ACC112 (cell line): ENCODE measurements around the gene CCDC188.

Experiments
- H2AFZ ChIP-seq: fragments of 200-600 bp; sonication (generic); one replicate; pipeline ENCODE4 v1.6.0; 2017; ENCODE audit warnings: antibody characterized with exemption, low read length; ENCODE audit not compliant: unreplicated experiment
- H3K27ac ChIP-seq: fragments of 200-600 bp; sonication (generic); 2 replicates; pipeline ENCODE4 v1.5.1; 2014; ENCODE audit warnings: low read depth, mild to moderate bottlenecking, antibody characterized with exemption, low read length, moderate library complexity
- H3K27me3 ChIP-seq: fragments of 200-600 bp; sonication (generic); 2 replicates; pipeline ENCODE4 v1.6.1; 2014; ENCODE audit warnings: mild to moderate bottlenecking, antibody characterized with exemption, low read length, moderate library complexity, mixed read lengths; ENCODE audit not compliant: insufficient read depth
- H3K36me3 ChIP-seq: fragments of 200-600 bp; sonication (generic); 2 replicates; pipeline ENCODE4 v1.6.1; 2016; ENCODE audit warnings: mild to moderate bottlenecking, antibody characterized with exemption, low read length, moderate library complexity, mixed read lengths; ENCODE audit not compliant: insufficient read depth
- H3K4me1 ChIP-seq: fragments of 200-600 bp; sonication (generic); one replicate; pipeline ENCODE4 v1.6.1; 2016; ENCODE audit warnings: low read length, mixed read lengths; ENCODE audit not compliant: insufficient read depth, unreplicated experiment, control insufficient read depth
- H3K4me3 ChIP-seq: fragments of 200-600 bp; sonication (generic); 2 replicates; pipeline ENCODE4 v1.5.1; 2014; ENCODE audit warnings: mild to moderate bottlenecking, low read depth, low read length
- H3K79me2 ChIP-seq: fragments of 200-600 bp; sonication (generic); one replicate; pipeline ENCODE4 v1.6.0; 2016; ENCODE audit warnings: low read length; ENCODE audit not compliant: control insufficient read depth, unreplicated experiment, insufficient read depth

The CCDC188 gene

DNA sequence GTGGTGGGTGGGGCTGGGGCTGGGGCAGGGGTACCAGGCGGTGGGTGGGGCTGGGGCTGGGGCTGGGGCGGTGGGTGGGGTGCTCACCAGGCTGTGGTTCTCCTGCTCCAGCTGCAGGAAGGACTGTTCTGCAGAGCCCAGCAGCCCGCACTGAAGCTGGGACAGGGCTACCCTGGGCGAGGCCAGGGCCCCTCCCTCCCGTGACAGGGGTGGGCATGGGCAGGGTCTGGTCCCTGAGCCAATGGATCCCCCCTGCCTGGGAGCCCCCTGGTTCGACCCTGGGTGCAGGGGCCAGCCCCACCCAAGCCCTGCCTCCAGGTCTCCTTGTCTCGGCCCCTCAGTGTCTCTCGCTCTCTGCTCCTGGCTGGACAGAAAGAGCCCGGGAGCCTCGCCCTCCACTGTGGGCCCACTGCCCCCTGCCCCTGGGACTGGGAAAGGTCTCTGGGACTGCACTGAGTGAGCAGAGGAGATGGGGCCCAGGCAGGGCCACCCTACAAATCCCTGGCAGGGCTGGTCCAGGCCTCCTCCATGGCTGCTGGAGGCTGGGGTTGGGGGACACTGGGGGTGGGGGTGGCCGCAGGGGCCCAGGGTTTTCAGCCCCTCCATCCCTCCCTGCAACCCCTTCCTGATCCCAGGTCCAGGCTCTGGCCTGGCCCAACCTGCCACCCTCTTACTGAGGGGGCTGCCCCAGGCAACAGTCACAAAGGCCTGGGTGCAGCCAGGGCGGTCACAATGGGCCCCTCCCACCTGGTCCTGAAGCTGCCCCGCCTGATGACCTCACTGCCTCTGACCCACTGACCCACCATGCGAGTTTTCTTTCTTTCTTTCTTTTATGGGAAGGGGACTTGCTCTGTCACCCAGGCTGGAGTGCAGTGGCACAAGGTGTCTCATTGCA is at the start of gene CCDC188:
Gene CCDC188 (minus strand): TSS at position 675 of the 895 bp plus-strand sequence. CDS start 69 bp downstream, at position 606.
- no peak within 1 kb of the TSS for H2AFZ ChIP-seq
- no peaks in the 10 kb centered on the region for H3K36me3 ChIP-seq
- H3K4me1 ChIP-seq = no peaks in the 10 kb centered on the region
- no peaks in the 10 kb centered on the region for H3K79me2 ChIP-seq
- no peak within 1 kb of the TSS for H3K4me3 ChIP-seq
- H3K27me3 ChIP-seq = no peaks in the 10 kb centered on the region
- no peak within 1 kb of the TSS for H3K27ac ChIP-seq

DNA sequence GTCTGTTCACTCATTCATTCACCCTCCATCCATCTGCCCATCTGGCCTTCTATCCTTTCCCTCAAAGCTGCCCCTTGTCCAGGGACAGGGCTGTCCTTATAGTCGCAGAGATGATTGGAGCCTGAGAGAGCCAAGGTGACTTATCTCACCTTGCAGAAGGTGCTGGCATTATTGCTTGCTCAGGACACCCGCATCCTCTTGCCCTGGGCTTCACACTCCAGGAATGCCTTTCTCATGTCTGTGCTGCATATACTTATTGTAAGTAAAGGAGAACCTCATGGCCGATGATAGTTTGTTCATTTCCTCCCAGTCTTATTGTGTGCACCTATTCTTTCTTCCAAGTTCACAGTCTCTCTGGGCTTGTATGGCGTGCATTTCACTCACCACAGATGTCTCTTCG is 49.1 kb upstream of the CCDC188 start:
- Histone ChIP-seq H3K4me1 (peaks cover 8% of the 10 kb centered on the region), H3K27me3 (peaks cover 15% of the 10 kb centered on the region; the same call in 1 of the 2 replicates), H3K79me2 (no peaks in the 10 kb centered on the region)

DNA sequence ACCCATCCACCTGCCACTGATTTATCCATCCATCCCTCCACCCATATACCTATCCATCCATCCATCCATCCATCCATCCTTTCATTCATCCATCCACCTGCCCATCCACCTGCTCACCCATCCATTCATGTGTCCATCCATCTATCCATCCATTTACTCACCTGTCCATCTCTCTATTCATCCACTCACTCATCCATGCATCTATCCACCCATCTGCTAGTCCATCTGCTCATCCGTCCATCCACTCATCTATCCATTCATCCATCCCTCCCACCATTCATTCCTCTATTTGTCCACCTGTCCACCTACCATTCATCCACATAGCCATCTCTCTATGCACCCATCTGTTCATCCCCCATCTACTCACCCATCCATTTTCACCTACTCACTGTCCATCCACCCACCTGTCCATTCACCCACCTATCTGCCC is 48.6 kb upstream of the CCDC188 start:
- Histone ChIP-seq H3K4me3 (no peak overlapping the region), H3K27me3 (peaks cover 15% of the 10 kb centered on the region; the same call in 1 of the 2 replicates), H3K27ac (no peak overlapping the region), H3K4me1 (peaks cover 8% of the 10 kb centered on the region), H3K79me2 (no peaks in the 10 kb centered on the region), H2AFZ (no peak overlapping the region), H3K36me3 (no peaks in the 10 kb centered on the region)

More for the DNA sequence above, 49.1 kb upstream of the CCDC188 start:
- Histone ChIP-seq H3K4me3 (no peak overlapping the region), H2AFZ (no peak overlapping the region), H3K27ac (no peak overlapping the region), H3K36me3 (no peaks in the 10 kb centered on the region)

DNA sequence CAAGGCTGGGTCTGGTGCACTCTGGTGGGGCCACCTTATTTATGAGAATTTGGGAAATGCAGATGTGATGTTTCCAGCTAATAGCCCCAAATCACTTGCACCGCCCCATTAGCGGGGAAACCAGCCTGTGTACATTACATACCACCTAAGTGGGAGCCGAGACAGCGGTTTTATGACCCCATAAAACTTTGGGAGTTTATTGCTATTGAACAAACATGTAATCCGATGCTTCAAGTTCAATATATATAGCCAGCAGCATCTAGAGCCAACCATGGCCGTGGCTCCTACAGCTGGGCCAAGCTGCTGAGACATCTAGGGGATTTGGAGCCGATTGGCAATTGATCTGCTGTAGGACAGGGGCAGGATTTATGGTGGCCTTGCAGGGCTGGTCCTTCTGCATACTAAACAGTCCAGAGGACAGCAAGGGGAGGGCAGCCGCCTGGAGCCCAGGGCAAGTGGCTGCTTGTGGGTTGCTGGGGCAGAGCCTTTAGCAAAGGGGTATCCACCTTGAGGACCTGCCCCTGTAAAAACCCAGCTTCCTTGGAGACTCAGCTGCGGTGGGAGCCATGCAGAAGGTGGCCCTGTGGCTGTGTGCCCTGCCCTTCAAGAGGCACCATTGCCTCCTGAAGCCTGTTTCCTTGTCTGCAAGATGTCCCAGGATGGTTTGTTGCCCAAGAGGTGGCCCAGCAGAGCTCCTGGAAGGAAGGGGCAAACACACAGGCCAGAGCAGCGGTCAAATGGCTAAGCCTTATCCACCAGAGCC is 47.9 kb upstream of the CCDC188 start:
- H3K27me3 ChIP-seq = peaks cover 15% of the 10 kb centered on the region; the same call in 1 of the 2 replicates
- H3K27ac ChIP-seq = no peak overlapping the region
- no peak overlapping the region for H2AFZ ChIP-seq
- H3K4me3 ChIP-seq = no peak overlapping the region
- H3K79me2 ChIP-seq = no peaks in the 10 kb centered on the region
- H3K36me3 ChIP-seq = no peaks in the 10 kb centered on the region
- peaks cover 3% of the 10 kb centered on the region for H3K4me1 ChIP-seq

DNA sequence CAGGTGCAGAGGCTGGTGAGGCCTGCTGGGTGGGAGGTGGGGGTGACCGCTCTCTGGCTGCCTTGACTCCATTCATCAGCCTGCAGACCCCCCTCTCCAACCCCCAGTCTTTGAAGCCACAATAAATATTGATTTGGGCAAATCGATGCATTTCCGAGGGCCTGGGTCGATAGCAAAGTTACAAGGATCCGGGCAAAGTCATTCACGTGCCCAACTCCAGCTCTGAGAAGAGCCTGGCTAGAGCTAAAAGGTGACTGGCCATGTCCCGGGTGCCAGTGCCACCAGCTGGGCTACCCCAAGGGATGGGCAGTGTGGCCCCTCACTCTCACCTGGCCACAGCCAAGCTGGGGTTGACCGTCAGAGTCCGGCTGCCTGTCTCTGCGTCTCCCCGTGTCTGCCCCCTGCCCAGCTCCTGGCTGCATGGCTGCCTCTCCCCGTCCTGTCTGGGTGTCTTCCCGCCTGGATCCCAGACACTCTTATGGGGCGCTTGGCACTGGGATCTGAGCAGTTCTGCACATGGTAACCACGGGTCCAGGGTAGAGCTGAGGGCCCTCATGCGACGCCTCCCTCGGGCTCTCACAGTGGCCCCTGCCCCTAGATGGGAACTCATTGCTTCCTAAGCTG is 46.7 kb upstream of the CCDC188 start:
- H3K27me3 ChIP-seq = peaks cover 15% of the 10 kb centered on the region; the same call in 1 of the 2 replicates
- no peak overlapping the region for H3K4me3 ChIP-seq
- no peaks in the 10 kb centered on the region for H3K4me1 ChIP-seq
- no peak overlapping the region for H3K27ac ChIP-seq
- no peaks in the 10 kb centered on the region for H3K79me2 ChIP-seq
- H2AFZ ChIP-seq = no peak overlapping the region
- no peaks in the 10 kb centered on the region for H3K36me3 ChIP-seq

DNA sequence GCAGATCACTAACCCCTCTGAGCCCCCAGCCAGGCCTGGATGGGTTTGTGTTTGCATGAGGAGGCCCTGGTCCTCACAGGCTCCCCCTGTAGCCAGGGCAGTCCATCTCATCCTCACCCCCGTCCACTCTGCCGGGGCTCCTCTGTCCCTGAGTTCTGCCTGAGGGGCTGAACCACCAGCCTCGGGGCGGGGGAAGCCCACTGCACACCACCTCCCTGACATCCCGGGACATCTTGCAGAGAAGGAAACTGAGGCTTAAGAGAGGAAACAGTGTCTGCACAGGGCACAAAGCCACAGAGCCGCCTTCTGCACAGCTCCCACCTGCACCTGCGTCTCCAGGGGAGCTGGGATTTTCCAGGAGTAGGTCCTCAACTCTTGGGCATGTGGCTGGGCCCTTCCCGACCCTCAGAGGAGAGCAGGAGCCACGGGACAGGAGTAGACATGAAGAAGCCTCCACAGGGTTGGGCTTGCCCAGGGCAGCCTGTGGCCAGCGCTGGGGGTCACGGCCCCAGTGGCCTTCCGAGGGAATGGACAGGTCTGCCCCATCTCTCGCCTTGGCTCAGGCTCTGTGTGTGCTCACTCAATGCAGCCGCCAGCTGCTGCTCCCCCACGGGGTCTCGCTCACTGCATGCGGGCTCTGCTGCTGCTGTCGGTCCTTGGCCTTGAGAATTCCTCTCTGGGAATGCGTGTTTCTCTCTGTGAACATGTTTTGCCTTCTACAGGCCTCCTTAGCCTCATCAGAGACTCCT is 45.4 kb upstream of the CCDC188 start:
- no peaks in the 10 kb centered on the region for H3K36me3 ChIP-seq
- H3K4me1 ChIP-seq = no peaks in the 10 kb centered on the region
- H3K27ac ChIP-seq = no peak overlapping the region
- H3K4me3 ChIP-seq = no peak overlapping the region
- H3K27me3 ChIP-seq = peaks cover 15% of the 10 kb centered on the region; the same call in 1 of the 2 replicates
- H2AFZ ChIP-seq = no peak overlapping the region
- H3K79me2 ChIP-seq = no peaks in the 10 kb centered on the region

DNA sequence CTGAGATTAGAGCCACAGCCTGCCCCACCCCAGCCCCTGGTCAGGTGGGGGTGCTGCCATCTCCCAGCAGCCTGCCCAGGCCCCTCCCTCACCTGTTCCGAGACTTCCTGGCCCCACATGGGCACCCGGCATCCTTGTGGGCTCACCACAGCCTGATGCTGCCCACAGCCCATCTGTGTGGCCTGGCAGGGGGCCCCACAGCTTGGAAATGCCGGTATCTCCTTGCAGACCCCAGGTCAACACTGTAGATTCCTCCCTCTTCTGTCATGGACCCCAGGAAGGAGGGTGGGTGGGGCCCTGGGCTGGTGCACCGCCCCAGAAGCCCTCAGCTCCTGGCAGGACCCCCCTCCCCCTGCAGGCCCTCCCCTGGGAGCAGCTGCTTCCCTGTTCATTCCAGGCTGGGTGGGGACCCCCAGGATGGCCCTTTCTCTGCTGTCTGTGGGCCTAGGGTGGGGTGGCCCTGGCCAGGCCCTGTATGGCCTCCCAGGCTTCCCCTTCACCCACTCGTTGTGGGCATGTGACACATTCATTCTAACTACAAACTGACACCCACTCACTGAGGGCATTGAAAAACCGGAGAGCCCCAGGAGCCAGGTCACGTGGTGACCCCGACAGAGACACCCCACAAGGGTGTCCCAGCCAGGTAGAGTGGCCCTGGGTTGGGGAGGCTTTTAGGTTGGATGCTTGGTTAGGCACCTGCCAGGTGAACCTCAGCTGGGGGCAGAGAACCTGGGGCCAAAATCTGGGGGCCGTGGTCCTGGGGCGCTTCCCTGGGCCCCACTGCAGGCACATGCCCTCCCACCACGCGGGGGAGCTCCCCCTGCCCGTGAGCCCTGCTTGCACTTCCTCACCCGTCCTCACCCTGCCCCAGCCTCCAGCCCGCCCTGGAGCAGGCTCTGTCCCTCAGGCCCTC is 44.1 kb upstream of the CCDC188 start:
- peaks cover 9% of the 10 kb centered on the region; the same call in 1 of the 2 replicates for H3K27me3 ChIP-seq
- no peak overlapping the region for H2AFZ ChIP-seq
- H3K4me1 ChIP-seq = no peaks in the 10 kb centered on the region
- no peaks in the 10 kb centered on the region for H3K36me3 ChIP-seq
- H3K4me3 ChIP-seq = no peak overlapping the region
- H3K79me2 ChIP-seq = no peaks in the 10 kb centered on the region
- no peak overlapping the region for H3K27ac ChIP-seq

DNA sequence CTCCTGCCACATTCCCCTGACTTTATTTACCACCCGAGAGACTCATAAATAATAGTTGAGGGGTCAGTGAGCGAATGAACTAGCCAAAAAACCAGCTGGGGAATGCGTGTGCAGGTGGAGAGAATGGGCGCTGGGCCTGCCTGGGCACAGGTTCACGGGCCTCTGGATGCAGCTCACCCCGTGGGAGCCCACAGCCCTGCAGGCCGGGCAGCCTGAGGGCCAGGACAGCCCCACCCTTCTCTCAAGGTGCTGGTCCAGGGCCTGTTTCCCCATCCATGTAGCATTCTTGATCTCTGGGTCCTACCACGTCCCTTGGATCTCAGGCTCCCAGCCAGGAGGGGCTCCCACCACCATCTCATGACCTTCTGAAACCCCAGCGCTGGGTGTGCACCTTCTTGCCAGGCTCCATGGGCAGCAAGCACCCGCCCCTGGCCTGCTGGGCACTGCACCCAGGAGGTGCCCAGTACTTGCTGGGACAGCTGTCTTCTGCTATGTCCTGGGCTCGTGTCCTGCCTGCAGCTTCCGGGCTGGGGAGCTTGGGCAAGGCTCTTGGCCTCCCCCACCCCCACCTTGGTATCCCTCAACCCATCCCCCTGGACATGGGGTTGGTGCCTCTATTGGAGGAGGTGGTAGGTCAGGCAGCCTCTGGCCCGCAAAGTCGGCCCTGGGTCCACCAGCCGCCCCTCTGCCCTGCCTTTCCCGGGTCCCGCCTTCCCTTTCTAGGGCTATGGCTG is 43.1 kb upstream of the CCDC188 start:
- no peak overlapping the region for H3K27ac ChIP-seq
- H3K27me3 ChIP-seq = peaks cover 3% of the 10 kb centered on the region; the same call in 1 of the 2 replicates
- no peak overlapping the region for H3K4me3 ChIP-seq
- no peaks in the 10 kb centered on the region for H3K36me3 ChIP-seq
- no peak overlapping the region for H2AFZ ChIP-seq
- H3K4me1 ChIP-seq = no peaks in the 10 kb centered on the region
- no peaks in the 10 kb centered on the region for H3K79me2 ChIP-seq
